Activated T-cell treated with anti-CD3 and anti-CD28 coated beads, Interleukin-2, amount 50 U/mL, for 1 hour (primary cell): ENCODE results near the gene FGFBP3.
"Not testable (repeated sequence)": the region's sequence is repeated elsewhere in the genome, so short reads cannot be mapped to it uniquely, and the experiment has no call there.

Experiments used
- DNase-seq: peaks from one replicate; pipeline ENCODE4 v3.0.0-alpha.2; 2020

FGFBP3 gene

DNA sequence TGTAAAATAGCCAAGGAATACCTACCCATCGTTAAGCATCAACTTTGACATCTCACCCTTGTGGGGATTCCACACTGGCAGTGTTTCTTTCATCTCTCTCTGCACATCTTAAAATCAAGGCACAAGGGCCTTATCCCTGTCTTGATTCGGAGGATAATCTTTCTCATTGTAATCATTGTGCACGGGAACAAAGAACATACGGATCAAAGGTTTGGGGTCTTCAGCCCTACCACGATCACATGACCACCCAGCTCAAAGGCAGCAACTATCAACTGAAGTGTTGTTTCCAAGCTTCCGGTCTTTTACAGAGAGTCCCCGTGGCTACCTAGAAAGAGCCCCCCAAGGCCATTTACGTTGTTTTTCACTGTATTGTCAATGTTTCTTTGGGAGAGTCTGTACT, 11.9 kb downstream of the FGFBP3 start:
- no peak for DNase-seq

- DNase-seq, result no peak
Measured at GRCh38 chr10:91896212-91896756, 13.0 kb downstream of the FGFBP3 start.

GRCh38 chr10:91894261-91894685, 15.0 kb downstream of the FGFBP3 start:
- not testable (repeated sequence) for DNase-seq

DNA sequence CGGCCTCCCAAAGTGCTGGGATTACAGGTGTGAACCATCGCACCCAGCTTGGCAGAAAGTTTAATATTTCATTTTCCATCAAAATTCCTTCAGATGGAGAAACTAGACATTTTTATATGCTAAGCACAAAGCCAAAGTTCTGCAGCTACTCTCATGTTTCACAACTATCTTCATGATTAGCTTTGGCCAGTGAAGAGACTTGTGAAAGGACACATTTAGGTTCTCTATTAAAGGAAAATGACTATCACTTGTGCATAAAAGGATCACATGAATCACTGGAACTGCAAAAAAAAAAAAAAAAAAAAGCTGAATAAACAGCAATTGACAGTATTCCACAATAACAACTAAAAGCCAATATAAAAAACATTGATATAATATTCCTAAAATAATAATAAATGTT, 16.2 kb downstream of the FGFBP3 start:
- no peak for DNase-seq

GRCh38 chr10:91891125-91892001, 17.9 kb downstream of the FGFBP3 start:
- no peak for DNase-seq

- DNase-seq, result peak; percentile 42
Measured at GRCh38 chr10:91887272-91888076, 21.8 kb downstream of the FGFBP3 start.

- no peak for DNase-seq
Measured at GRCh38 chr10:91886954-91887271, 22.4 kb downstream of the FGFBP3 start.

GRCh38 chr10:91885362-91886079, 23.8 kb downstream of the FGFBP3 start:
- no peak for DNase-seq

GRCh38 chr10:91884536-91884935, 24.8 kb downstream of the FGFBP3 start:
- DNase-seq, result no peak

GRCh38 chr10:91883549-91884444, 25.5 kb downstream of the FGFBP3 start:
- no peak for DNase-seq

- DNase-seq, result no peak
Measured at GRCh38 chr10:91880310-91880709, 29.0 kb downstream of the FGFBP3 start.

DNA sequence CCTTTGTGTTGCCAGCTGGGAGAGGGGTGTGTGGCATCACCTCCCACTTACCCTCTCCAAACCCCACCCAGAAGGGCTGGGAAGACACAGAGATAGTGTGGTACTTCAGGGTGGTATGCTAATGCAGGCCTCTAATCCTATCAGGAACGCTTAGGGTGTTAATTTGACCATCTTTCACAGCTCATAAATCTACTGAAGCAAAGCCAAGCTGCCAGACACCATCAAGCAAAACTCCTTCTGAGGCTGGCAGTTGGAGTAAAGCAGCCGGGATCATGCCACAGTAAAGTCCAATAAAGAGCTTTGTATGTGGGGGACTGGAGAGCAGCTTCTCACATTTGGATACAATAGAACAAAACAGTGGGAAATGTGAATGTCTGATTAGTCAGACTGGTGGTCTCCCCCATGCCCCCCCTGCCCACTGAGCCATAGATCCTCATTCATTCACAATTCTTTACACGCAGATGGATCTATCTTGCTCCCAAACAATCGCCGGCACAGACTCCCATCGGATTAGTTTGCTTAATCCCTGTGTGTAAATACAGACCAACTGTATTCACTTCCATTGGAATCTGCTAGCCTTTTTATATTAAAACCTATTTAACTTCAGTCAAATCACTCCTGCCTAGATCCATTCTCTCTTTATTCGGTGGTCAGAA, 29.6 kb downstream of the FGFBP3 start:
- no peak for DNase-seq

GRCh38 chr10:91875779-91876178, 33.5 kb downstream of the FGFBP3 start:
- no peak for DNase-seq

GRCh38 chr10:91875156-91875555, 34.1 kb downstream of the FGFBP3 start:
- no peak for DNase-seq

GRCh38 chr10:91865562-91866081, 43.7 kb downstream of the FGFBP3 start:
- no peak for DNase-seq

DNA sequence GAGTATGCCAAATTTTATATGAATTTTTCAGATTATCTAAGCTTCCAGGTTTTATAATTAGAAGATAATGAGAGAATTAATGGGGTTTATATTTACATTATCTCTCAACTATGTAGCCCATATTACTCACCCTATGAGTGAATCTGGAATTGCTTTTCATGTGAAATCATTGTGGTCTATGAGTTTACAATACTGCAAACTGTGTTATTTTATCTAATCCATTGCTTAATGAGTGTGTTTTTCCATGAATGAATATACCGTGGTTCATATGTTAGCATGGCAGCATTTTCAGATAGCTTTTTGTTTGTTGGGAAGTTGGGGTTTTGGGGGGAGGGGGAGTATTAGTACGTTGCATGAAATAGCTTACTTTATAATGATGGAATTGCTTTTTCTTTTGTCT, 44.5 kb downstream of the FGFBP3 start:
- DNase-seq, result no peak

DNA sequence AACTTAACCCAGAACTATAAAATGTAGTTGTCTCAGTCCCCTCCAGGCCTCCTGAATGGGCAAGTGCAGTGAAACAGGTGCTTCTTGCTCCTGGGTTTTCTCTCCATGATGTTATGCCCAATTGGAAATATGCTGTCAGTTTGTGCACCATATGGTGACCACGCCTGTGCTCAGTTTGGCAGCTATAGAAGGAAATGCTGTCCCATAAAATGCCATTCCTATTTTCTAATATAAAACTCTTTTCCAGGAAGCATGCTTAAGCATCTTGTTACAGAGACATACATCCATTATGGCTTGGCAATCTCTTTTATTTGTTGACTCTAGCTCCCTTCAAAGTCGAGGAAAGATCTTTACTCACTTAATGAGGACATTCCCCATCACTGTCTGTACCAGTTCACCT, 45.2 kb downstream of the FGFBP3 start:
- no peak for DNase-seq

DNA sequence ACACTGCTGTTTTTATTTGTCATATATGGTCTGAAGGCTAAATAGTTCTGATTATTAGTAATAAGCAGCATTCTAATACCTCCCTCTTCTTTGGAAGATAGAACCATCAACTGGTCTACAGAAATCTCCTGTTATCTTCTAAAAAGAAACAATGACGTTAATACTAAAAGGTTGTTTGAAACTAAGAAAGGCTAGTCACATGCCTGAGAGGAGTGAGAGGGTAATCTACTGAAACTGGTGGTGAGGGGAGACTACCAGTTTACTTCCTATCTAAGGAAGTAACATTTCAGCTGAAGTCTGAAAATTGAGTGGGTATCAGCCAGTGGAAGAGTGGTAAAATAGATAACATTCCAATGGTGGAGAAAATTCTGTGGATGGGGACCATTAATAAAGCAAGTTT, 48.4 kb downstream of the FGFBP3 start:
- no peak for DNase-seq

GRCh38 chr10:91856637-91857036, 52.6 kb downstream of the FGFBP3 start:
- DNase-seq, result no peak
